GM04503 (cell line): Measurements from ENCODE around the gene NDUFB3.
"Not testable (repeated sequence)": the region's sequence is repeated elsewhere in the genome, so short reads cannot be mapped to it uniquely, and the experiment has no call there.

Experiments
- DNase-seq: peaks from one replicate; pipeline ENCODE4 v3.0.0-alpha.2; 2012; ENCODE audit warnings: low read depth

NDUFB3 gene

DNA sequence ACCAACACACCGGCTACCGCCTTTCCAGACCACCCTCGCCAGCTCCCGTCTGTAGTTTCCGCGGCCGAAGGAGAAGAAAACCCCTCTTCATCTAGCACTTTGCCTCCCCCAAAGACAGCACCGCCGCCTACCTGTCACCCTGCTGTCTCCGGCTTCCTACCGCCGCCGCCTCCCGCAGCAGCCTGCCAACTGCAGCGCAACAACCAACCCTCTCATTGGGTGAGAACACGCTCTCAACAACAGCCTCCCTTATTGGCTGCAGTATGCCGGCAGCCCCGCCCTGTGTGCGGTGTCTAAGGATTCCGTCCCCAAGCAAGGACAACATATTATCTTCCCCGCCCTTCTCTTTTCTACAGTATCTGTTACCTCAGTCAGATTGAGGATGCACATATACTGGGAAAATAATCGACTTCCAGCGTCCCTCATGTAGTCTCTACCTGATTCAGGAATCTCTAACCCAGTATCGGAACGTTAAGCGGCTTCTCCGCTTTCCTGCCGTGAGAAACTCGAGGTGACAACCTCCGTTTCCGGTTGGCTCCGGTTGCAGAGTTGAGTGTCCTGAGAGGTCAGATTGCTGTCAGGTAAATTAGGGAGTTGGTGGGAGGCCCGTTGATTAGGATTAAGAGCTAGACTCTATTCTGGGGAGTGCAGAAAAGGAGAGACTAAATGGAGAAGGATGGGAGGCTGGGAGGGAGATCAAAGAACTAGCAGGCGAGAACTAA, at the start of gene NDUFB3, which contains the start of gene HYCC2:
Gene NDUFB3 (plus strand): TSS at position 523 of the 722 bp plus-strand sequence. CDS start 6,882 bp downstream, outside the sequence.
Gene HYCC2 (minus strand): TSS at position 193 of the 722 bp plus-strand sequence. CDS start 47,662 bp downstream, outside the sequence.
- peak; percentile 67 for DNase-seq

DNA sequence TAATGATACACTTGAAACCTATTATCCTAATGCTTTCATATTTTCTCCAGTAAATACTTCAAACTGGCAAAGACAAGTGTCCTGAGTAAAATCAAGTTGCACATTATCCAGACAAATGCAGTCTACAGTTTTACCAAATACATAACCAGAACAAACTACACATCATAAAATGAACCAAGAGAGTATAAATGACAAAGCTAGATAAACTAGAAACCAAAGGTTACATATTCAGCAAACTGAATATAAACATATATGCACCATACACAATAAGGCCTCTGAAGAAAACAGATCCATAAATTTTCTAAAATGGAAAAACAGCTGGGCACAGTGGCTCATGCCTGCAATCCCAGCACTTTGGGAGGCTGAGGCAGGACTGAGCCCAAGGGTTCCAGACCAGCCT, 47.3 kb upstream of the NDUFB3 start:
- no peak for DNase-seq

DNA sequence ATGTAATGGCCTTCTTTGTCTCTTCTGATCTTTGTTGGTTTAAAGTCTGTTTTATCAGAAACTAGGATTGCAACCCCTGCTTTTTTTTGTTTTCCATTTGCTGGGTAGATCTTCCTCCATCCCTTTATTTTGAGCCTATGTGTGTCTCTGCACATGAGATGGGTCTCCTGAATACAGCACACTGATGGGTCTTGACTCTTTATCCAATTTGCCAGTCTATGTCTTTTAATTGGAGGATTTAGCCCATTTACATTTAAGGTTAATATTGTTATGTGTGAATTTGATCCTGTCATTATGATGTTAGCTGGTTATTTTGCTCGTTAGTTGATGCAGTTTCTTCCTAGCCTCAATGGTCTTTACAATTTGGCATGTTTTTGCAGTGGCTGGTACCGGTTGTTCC, 37.4 kb upstream of the NDUFB3 start:
- not testable (repeated sequence) for DNase-seq

DNA sequence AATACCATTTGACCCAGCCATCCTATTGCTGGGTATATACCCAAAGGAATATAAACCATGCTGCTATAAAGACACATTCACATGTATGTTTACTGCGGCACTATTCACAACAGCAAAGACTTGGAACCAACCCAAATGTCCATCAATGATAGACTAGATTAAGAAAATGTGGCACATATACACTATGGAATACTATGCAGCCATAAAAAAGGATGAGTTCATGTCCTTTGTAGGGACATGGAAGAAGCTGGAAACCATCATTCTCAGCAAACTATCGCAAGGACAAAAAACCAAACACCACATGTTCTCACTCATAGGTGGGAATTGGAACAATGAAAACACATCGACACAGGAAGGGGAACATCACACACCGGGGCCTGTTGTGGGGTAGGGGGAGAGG, 33.4 kb upstream of the NDUFB3 start:
- DNase-seq = not testable (repeated sequence)

DNA sequence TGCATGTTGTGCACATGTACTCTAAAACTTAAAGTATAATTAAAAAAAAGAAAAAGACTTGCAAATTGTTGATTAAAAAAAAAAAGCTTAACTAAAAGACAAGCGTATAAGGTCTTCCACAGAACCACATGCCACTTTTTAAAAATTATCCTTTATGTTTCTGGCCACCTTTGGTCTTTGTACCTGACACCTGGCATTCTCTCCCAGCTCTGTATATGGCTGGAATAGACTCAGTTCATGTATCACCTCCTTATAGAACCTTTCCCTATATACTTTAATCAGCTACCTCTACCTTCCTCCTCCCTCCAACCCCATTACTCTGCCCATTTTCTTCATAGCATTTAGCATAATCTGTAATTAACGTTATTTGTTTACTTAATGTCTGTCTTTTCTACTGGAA, 32.9 kb upstream of the NDUFB3 start:
- no peak for DNase-seq

DNA sequence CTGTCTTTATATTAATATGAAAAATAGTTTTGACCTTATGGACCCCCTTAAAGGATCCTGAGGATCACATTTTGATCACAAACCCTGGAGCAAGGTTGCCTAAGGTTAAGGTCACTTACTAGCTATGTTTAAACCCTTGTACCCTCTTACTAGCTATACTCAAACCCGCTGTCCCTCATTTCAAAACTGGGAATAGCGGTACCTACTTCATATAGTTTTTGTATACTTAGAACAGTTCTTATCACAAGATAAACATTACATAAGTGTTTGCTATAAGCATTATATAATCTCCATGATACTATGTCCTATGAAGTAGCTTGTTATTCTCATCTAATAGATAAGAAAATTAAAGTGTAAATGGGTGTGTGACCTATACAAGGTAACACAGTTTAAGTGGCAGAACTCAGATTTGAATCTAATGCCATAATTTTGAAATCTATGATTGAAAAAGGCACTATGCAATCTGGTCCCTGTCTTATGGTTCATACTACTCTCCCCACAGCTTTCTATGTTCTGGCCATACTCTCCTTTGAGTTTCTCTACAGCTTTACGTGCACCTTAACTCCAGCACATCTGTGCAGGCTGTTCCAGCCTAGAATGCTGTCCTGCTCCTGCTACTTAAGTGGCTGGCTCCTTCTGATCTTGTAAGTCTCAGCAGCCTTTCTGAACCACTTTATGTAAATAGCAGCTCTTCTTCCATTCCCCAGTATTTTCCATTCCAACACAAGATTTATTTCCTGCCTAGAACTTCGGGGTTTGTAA, 30.8 kb upstream of the NDUFB3 start:
- no peak for DNase-seq

DNA sequence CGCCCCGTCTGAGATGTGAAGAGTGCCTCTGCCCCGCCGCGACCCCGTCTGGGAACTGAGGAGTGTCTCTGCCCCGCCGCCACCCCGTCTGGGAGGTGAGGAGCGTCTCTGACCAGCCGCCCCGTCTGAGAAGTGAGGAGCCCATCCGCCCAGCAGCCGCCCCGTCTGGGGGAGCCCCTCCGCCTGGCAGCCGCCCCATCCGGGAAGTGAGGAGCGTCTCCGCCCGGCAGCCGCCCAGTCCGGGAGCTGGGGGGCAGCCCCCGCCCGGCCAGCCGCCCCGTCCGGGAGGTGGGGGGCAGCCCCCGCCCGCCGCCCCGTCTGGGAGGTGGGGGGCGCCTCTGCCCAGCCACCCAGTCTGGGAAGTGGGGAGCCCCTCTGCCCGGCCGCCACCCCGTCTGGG, 29.4 kb upstream of the NDUFB3 start:
- DNase-seq = not testable (repeated sequence)

DNA sequence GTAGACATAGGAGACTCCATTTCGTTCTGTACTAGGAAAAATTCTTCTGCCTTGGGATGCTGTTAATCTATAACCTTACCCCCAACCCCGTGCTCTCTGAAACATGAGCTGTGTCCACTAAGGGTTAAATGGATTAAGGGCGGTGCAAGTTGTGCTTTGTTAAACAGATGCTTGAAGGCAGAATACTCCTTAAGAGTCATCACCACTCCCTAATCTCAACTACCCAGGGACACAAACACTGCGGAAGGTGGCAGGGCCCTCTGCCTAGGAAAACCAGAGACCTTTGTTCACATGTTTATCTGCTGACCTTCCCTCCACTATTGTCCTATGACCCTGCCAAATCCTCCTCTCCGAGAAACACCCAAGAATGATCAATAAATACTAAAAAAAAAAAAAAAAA, 28.8 kb upstream of the NDUFB3 start:
- not testable (repeated sequence) for DNase-seq

DNA sequence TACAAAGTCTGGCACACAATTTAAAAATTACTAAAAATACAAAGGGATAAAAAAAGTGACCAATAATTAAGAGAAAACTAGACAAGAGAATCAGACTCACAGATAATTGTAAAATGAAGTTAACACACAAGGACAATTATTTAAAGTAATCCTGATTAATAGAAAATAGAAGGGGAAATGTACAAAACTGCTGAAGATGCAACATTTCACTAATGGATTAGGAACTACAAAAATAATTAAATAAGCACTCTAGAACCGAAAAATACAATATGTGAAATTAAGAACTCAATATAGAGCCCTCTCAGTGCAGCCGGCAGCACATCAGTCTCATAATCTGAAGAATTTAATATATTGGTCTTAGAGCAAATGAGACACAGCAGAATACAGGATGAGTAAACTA, 24.9 kb upstream of the NDUFB3 start:
- DNase-seq = no peak

DNA sequence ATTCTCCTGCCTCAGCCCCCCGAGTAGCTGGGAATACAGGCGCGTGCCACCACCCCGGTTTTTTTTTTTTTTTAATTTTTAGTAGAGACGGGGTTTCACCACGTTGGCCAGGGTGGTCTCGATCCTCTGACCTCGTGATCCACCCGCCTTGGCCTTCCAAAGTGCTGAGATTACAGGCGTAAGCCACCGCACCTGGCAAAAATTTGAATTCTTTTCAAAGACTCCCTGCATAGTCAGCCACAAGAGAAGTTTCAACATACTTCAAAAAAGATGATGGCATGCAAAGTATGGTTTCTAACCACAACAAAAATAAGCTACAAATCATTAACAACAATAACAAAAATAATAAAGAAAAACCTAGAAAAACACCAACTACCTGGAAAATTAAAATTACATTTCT, 22.3 kb upstream of the NDUFB3 start:
- DNase-seq = no peak

DNA sequence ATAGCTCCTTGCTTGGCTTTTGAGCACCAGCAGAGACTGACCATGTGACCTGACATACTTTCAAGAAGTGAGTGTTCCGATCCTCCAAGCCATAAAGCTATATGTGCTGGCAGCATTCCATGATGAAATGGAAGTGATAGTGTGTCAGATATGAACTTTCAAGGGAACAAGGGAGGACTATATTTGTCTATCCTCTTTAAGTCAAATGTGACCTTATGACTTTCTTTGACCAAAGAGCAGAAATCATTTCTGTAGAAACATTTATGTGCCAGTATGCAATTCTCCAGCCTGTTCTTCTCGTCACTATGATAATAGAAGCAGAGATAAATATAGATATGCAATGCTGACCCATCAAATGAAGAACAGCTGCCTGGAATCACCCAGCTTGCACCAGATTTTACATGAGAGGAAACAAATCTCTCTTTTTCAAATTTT, 14.7 kb upstream of the NDUFB3 start:
- no peak for DNase-seq

DNA sequence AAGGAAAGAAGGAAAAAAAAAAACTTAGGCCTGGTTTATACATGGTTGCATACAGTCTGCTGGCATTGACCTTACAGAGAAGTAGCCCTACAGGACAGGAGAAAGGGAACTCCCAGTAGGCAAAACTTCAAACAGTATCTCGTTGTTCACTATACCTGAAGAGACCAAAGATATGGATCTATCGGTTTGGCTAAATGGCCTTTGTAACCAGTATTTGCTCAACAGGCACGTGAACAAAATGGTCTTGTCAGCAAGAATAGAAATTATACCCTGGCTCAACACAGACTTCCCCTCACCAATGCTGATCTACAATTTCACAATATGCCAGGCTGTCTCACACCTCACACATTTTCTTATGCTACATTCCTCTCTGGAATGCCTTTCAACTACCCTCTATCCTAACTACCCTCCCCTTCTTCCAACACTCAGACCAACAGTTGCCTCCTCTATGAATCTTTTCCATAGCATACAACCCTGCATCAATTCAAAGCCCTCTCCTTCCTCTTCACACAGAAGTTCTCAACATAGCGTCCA, 14.0 kb upstream of the NDUFB3 start:
- no peak for DNase-seq

DNA sequence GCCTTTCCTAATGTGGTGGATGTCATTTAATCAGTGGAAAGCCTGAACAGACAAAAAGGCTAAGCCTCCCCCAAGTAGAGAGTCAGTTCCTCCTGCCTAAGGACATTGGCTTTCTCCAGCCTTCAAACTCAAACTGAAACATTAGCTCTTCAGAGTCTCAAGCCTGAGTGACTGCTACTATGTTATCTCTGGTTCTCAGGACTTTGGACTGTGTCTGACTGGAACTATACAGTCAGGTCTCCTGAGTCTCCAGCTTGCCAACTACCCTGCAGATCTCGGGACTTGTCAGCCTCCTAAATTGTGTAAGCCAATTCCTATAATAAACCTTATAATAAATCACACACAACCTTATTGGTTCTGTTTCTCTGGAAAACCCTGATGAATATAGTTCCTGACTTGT, 12.9 kb upstream of the NDUFB3 start:
- DNase-seq = no peak

DNA sequence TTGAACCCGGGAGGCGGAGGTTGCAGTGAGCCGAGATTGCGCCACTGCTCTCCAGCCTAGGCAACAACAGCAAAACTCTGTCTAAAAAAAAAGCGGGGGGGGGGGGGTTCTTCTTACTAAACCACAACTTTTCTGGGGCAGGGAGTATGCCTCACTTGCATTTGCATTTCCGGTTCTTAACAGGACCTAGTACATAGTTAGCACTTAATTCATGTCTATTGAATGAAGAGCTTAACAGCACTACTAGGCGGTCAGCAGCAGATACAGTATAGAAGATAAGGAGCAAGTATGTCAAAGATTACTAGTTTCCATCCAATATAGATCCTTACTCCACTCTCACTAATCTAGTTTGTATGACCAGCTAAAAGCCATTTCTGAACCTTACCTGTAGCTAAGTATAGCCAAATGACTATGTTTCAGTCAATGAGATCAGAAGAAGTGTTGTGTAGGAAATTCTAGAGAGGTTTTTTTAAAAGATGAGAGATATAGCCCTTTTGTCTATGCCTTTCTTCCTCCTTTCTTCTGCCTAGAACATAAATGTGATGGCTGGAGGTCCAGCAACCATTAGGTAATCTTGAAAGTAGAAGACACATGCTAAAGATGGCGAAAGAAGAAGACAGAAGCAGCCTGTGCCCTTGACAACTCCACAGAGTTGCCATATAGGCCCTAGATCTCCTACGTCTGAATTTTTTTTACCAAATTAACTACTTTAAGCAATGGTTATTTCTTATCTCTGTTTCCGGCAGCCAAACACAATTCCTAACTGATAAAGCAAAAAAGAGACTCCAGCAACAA, 11.6 kb upstream of the NDUFB3 start:
- DNase-seq = no peak

DNA sequence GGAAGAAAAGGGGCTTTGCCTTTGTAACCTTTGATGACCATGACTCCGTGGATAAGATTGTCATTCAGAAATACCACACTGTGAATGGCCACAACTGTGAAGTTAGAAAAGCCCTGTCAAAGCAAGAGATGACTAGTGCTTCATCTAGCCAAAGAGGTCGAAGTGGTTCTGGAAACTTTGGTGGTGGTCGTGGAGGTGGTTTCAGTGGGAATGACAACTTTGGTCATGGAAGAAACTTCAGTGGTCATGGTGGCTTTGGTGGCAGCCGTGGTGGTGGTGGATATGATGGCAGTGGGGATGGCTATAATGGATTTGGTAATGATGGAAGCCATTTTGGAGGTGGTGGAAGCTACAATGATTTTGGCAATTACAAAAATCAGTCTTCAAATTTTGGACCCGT, 8.3 kb upstream of the NDUFB3 start:
- DNase-seq = not testable (repeated sequence)

DNA sequence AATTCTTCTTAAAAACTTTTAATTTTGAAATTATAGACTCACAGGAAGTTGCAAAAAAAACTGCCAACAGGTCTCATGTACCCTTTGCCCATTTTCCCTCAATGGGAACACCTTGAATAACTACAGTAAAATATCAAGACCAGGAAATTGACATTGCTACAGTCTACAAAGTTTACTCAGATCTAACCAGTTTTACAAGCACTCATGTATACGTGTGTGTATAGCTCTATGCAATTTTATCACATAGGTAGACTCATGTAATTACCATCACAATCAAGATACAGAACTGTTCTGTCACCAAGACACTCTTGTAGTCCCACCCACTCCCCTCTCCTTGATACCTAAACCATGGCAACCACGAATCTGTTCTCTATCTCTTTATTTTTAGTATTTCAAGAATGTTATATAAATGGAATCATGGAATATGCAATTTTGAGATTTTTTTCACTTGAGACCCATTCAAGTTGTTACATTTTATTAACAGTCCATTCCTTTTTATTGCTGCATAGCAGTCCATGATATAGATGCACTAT, 6.9 kb upstream of the NDUFB3 start:
- DNase-seq = no peak

DNA sequence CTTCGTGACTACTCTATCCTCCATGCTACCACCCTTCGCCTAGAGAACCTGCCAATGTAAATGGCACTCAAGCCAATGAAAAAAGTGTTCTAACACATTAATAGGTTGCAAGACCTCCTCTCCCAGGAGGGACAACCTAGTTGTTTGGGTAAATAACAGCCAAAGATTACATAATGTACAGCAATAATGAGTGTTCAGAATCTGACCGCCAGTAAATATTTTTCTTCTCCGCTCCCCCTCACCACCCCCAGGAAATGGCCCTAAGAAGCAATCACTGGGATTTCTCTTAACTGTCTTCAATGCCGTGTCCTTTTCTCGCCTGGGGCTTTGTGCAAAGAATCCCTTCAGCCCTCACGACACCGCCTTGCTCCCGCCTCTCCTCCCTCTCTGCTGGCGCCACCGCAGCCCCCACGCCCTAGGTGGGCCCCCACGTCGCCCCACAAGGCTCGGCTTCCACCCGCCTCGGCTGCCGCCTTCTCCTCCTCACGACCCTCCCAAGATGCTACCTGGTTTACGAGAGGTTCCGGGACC, 788 bp upstream of the NDUFB3 start:
- DNase-seq = no peak

DNA sequence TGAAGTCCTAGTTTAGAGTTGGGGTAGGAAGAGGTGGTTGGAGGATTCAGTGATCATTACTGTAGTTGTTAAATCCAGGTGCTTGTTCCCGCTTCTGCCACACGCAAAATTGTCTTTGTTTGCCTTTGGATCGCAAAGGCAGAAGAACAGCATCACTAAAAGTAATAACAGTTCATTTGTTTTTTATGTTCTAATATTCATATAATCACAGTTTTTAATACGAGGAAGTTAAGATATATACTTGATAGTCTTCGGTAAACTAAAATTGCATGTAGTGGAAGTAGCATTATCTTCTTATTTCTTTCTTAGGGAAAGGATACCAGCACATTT, 365 bp downstream of the NDUFB3 start:
- no peak for DNase-seq

DNA sequence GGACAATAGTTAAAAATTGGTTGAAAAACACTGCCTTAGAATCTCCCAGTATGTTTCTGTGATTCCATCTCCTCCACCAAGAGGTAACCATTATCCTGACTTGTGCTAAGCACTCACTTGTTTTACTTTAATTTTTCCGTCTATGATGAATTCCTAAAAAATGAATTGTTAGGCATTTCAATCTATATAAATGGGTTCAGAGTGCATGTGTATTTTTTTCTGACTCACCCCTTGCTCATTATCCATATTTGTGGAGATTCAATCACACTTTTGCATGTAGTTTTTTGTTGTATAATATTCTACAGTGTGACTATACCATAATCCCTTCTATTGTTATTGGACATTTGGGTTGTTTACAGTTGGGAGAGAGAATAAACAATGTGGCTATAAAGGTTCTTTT, 1.3 kb downstream of the NDUFB3 start:
- DNase-seq = no peak

DNA sequence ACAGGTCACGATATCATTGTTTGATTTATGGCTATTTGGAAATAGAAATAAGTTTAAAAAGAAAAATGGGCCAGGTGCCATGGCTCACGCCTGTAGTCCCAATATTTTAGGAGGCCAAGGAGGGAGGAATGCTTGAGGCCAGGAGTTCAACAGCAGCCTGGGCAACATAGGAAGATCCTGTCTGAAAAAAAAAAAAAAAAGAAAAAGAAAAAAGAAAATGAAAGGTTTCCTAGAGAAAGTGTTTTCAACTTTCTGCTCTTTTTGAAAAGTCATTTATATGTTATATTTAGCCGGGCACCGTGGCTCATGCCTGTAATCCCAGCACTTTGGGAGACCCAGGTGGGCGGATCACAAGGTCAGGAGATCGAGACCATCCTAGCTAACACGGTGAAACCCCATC, 3.2 kb downstream of the NDUFB3 start:
- no peak for DNase-seq

DNA sequence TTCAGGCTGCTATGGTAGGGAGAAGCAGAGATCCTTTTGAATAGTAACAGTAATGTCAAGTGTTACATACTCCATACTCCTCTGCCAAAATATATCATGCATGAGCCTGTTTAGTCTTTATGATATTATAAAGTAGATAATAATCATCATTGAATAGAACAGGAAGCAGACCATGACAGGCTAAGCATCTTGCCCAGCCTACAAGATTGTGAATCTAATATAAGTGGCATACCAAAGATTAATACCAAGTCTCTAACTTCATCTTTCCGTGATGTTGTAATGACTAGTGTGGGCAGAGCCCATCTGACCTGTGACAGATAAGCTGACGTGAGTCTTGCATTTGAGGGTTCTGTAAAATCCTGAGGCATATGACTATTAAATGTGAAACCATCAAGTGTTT, 13.1 kb downstream of the NDUFB3 start:
- no peak for DNase-seq

DNA sequence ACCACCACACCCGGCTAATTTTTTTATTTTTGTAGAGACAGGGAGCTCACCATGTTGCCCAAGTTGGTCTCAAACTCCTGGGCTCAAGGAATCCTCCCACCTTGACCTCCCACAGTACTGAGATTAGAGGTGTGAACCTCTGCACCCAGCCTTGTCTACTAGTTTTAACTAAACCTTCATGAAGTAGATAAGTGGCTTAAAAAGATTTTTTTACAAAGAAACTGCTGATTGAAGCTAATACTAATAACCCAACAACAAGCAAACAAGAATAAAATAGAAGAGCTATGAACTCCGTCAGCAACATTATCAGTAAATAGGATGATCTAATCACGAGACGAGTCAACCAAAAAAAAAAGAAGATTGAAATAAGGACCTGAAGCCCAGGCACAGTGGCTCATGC, 18.8 kb downstream of the NDUFB3 start:
- DNase-seq = no peak
